ENCODE data around the gene COTL1. TPM values are rescaled to one million over a fixed set of nuclear protein-coding genes. Genes with fewer than 3 reads are reported as not detected.

The COTL1 gene
- total and polyA plus RNA-seq, 2 donors from 2014 or later, result 122 to 136 TPM

DNA sequence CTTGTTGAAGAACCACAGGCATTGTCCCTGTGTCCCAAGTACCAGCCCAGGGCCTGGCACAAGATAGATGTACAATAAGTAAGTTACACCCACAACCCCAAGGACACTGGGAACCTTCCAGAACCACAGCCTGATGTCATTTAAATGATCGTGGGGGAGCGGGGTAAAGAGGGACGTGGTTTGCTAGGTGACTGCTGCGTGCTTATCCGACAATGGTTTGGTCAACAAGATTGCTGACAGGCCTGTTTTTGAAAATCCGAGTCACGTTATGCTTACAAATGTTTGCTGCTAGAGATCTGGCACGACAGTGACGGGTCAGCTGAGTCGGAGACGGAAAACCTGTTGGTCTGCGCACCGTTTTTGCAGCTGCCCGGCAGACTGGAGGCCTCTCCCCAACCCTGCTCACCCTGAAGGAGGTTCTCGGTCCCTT lies 22.8 kb downstream of the COTL1 start:
- Histone ChIP-seq H3K4me3 (ENCODE audit: low read length in 3 of 3) (no peak overlapping the region), H3K9me3 (ENCODE audit: control insufficient read depth in 2 of 3, insufficient read depth in 1 of 3, low read length in 3 of 3) (no peaks in the 10 kb centered on the region), H3K4me1 (ENCODE audit: control insufficient read depth in 2 of 3, insufficient read depth in 2 of 3, low read depth in 1 of 3, low read length in 3 of 3) (peaks cover 3 to 38% (median 4%) of the 10 kb centered on the region in 3 donors), H3K27ac (ENCODE audit: low read depth in 2 of 2, low read length in 2 of 2) (peak overlapping the region in 1 of 2 donors; percentile 59), H3K27me3 (ENCODE audit: control insufficient read depth, insufficient read depth, low read length) (no peaks in the 10 kb centered on the region), H3K9ac (ENCODE audit: low read length in 3 of 3) (no peak overlapping the region), H3K36me3 (ENCODE audit: control insufficient read depth in 2 of 3, insufficient read depth in 3 of 3, low read length in 3 of 3) (no peaks in the 10 kb centered on the region)
- TF ChIP-seq, protein P1, sequence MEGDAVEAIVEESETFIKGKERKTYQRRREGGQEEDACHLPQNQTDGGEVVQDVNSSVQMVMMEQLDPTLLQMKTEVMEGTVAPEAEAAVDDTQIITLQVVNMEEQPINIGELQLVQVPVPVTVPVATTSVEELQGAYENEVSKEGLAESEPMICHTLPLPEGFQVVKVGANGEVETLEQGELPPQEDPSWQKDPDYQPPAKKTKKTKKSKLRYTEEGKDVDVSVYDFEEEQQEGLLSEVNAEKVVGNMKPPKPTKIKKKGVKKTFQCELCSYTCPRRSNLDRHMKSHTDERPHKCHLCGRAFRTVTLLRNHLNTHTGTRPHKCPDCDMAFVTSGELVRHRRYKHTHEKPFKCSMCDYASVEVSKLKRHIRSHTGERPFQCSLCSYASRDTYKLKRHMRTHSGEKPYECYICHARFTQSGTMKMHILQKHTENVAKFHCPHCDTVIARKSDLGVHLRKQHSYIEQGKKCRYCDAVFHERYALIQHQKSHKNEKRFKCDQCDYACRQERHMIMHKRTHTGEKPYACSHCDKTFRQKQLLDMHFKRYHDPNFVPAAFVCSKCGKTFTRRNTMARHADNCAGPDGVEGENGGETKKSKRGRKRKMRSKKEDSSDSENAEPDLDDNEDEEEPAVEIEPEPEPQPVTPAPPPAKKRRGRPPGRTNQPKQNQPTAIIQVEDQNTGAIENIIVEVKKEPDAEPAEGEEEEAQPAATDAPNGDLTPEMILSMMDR (IDR thresholded peaks at IDR 0.05; ENCODE audit: borderline replicate concordance, extremely low read depth, insufficient read depth), result no peak
- no peak for DNase-seq
- intact Hi-C loops (cut with DNase I), result no loop called here
- no peak for FAIRE-seq

DNA sequence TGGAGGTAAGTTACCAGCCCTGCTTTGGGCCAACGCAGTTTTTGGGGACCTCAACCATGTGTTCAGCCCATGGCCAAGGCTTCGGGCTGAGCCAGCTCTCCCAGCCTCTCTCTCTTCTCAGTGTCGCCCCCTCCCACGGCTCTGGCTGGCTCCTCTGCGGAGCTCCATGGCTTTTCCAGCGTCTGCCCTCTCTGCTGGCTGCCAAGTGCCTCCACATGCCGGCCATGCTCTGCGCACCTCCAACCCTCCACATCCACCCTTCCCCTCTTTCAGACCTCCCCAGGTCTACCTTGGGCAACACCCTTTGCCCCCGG lies 23.2 kb downstream of the COTL1 start:
- Histone ChIP-seq H3K4me3 (ENCODE audit: low read length in 3 of 3) (no peak overlapping the region), H3K9ac (ENCODE audit: low read length in 3 of 3) (no peak overlapping the region), H3K27ac (ENCODE audit: low read depth in 2 of 2, low read length in 2 of 2) (peak overlapping the region; percentile 24 to 59), H3K9me3 (ENCODE audit: control insufficient read depth in 2 of 3, insufficient read depth in 1 of 3, low read length in 3 of 3) (no peaks in the 10 kb centered on the region), H3K4me1 (ENCODE audit: control insufficient read depth in 2 of 3, insufficient read depth in 2 of 3, low read depth in 1 of 3, low read length in 3 of 3) (peaks cover 3 to 37% (median 4%) of the 10 kb centered on the region in 3 donors), H3K27me3 (ENCODE audit: control insufficient read depth, insufficient read depth, low read length) (no peaks in the 10 kb centered on the region), H3K36me3 (ENCODE audit: control insufficient read depth in 2 of 3, insufficient read depth in 3 of 3, low read length in 3 of 3) (peaks cover 0 to 4% (median 0%) of the 10 kb centered on the region in 3 donors)
- intact Hi-C loops (cut with DNase I), result no loop called here
- FAIRE-seq (no peak), DNase-seq (no peak)
- TF ChIP-seq, protein P1 (IDR thresholded peaks at IDR 0.05; ENCODE audit: borderline replicate concordance, extremely low read depth, insufficient read depth), result no peak

DNA sequence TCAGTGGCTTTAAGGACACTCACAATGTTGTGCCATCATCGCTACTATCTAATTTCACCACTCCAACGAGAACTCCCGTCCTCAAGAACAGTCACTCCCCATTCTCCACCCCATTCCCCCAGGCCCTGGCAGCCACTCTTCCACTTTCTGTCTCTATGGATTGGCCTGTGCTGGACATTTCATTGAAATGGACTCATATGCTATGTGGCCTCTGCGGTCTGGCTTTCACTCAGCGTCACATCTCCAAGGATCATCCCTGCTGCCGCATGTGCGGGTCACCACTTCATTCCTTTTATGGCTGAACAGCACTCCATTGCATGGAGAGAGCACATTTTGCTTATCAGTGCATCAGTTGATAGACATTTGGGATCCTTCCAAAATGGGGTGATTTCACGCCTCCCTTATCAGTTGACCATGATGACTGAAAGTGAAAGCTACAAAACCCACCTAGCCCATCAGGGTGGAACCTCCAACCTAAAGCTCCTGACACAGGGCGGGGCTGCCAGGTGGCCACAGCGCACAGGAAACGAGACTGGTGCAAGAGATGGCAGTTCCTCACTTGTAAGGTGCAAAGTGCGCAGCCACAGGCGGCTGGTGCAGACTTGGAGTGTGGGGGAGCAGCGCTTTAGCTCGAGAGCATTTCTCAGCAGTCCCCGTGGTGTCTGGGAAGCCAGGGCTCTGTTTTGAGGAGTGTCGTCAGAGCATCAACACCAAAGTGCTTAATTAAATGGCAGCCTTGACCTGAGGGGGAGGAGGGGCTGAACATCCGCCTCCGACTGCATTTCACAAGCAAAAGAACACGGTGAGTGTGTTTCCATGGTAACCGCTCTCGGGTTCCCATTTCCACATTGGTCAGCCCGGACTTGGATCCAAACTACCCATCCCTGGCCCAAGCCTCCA lies 23.8 kb downstream of the COTL1 start:
- intact Hi-C loops (cut with DNase I), result no loop called here
- peaks cover under 1 to 31% (median 3%) of the 10 kb centered on the region in 3 donors for H3K4me1 ChIP-seq (ENCODE audit: control insufficient read depth in 2 of 3, insufficient read depth in 2 of 3, low read depth in 1 of 3, low read length in 3 of 3)
- no peaks in the 10 kb centered on the region for H3K27me3 ChIP-seq (ENCODE audit: control insufficient read depth, insufficient read depth, low read length)
- no peaks in the 10 kb centered on the region for H3K9me3 ChIP-seq (ENCODE audit: control insufficient read depth in 2 of 3, insufficient read depth in 1 of 3, low read length in 3 of 3)
- no peak overlapping the region for H3K9ac ChIP-seq (ENCODE audit: low read length in 3 of 3)
- no peak for FAIRE-seq
- peak overlapping the region; percentile 52 to 59 for H3K27ac ChIP-seq (ENCODE audit: low read depth in 2 of 2, low read length in 2 of 2)
- TF ChIP-seq, protein P1 (IDR thresholded peaks at IDR 0.05; ENCODE audit: borderline replicate concordance, extremely low read depth, insufficient read depth), result no peak
- peaks cover 0 to 4% (median 3%) of the 10 kb centered on the region in 3 donors for H3K36me3 ChIP-seq (ENCODE audit: control insufficient read depth in 2 of 3, insufficient read depth in 3 of 3, low read length in 3 of 3)
- peak in 4 of 5 donors; percentile 93 to 94 (median 94) for DNase-seq
- peak overlapping the region in 1 of 3 donors; percentile 6 for H3K4me3 ChIP-seq (ENCODE audit: low read length in 3 of 3)

All from kidney (tissue), 14 donors.